ENCODE measurements around the gene VARS2. TPM values are rescaled to one million over a fixed set of nuclear protein-coding genes. Genes with fewer than 3 reads are reported as not detected.
A peak's percentile ranks its signal among the peaks of the same experiment; 100 is the strongest.

VARS2 gene
- total and polyA plus RNA-seq, 7 donors, result 6.7 to 23.0 (median 8.0) TPM

- no peak for DNase-seq
- WGBS, 2 donors, result 4 to 12% methylated on average over 31 of the region's 31 CpGs
- intact Hi-C loops (cut with DNase I), result loop anchor here (1.0 to 2.0 kb wide), 3 partner anchors 37 to 159 kb away; no protein-coding TSS in a partner anchor
- peaks cover 0 to 32% (median 28%) of the 10 kb centered on the region in 4 donors for H3K4me1 ChIP-seq
- H3K4me3 ChIP-seq, result peak overlapping the region; percentile 46 to 65 (median 56)
- peaks cover 7 to 54% (median 21%) of the 10 kb centered on the region in 4 donors for H3K36me3 ChIP-seq
- H3K9me3 ChIP-seq, result no peaks in the 10 kb centered on the region
- H3K27ac ChIP-seq, result peak overlapping the region; percentile 91 to 95 (median 92)
- H3K27me3 ChIP-seq, result no peaks in the 10 kb centered on the region
- TF ChIP-seq EP300 (IDR thresholded peaks at IDR 0.05), result no peak
- no peak for TF ChIP-seq POLR2A (IDR thresholded peaks at IDR 0.05)
- TF ChIP-seq POLR2AphosphoS5 (IDR thresholded peaks at IDR 0.05), result no peak
- no peak for TF ChIP-seq CTCF (IDR thresholded peaks at IDR 0.05)
Measured at GRCh38 chr6:30913721-30914075, 340 bp upstream of the VARS2 start.

- Histone ChIP-seq H3K36me3 (peaks cover 7 to 59% (median 23%) of the 10 kb centered on the region in 4 donors), H3K4me1 (peaks cover 0 to 25% (median 21%) of the 10 kb centered on the region in 4 donors), H3K27ac (peak overlapping the region; percentile 91 to 95 (median 92)), H3K4me3 (peak overlapping the region; percentile 46 to 65 (median 56)), H3K9me3 (no peaks in the 10 kb centered on the region), H3K27me3 (no peaks in the 10 kb centered on the region)
- 23 to 59% methylated on average over 17 of the region's 17 CpGs for WGBS, 2 donors
- TF ChIP-seq EP300 (IDR thresholded peaks at IDR 0.05) (no peak), POLR2AphosphoS5 (IDR thresholded peaks at IDR 0.05) (no peak), CTCF (IDR thresholded peaks at IDR 0.05) (no peak), POLR2A (IDR thresholded peaks at IDR 0.05) (no peak)
- intact Hi-C loops (cut with DNase I), result loop anchor here (1.0 to 2.0 kb wide), 3 partner anchors 38 to 158 kb away; no protein-coding TSS in a partner anchor
- no peak for DNase-seq
Measured at GRCh38 chr6:30914854-30915590, 984 bp downstream of the VARS2 start.

- Histone ChIP-seq H3K27ac (peak overlapping the region; percentile 91 to 95 (median 92)), H3K36me3 (peaks cover 10 to 59% (median 23%) of the 10 kb centered on the region in 4 donors), H3K9me3 (no peaks in the 10 kb centered on the region), H3K27me3 (no peaks in the 10 kb centered on the region), H3K4me3 (no peak overlapping the region), H3K4me1 (peaks cover 0 to 25% (median 21%) of the 10 kb centered on the region in 4 donors)
- TF ChIP-seq EP300 (IDR thresholded peaks at IDR 0.05) (no peak), POLR2AphosphoS5 (IDR thresholded peaks at IDR 0.05) (no peak), CTCF (IDR thresholded peaks at IDR 0.05) (peak; percentile 52 to 72 (median 56))
- 34 to 36% methylated on average over 5 of the region's 5 CpGs for WGBS, 2 donors
- intact Hi-C loops (cut with DNase I), result loop anchor here (2.0 kb wide), 2 partner anchors 39 to 157 kb away; no protein-coding TSS in a partner anchor
- DNase-seq, result no peak
Measured at GRCh38 chr6:30915591-30915946, 1.5 kb downstream of the VARS2 start.

- Histone ChIP-seq H3K36me3 (peaks cover 9 to 59% (median 26%) of the 10 kb centered on the region in 4 donors), H3K9me3 (no peaks in the 10 kb centered on the region), H3K4me3 (no peak overlapping the region), H3K4me1 (peaks cover 0 to 25% (median 21%) of the 10 kb centered on the region in 4 donors), H3K27me3 (no peaks in the 10 kb centered on the region), H3K27ac (no peak overlapping the region)
- intact Hi-C loops (cut with DNase I), result no loop called here
- no peak for DNase-seq
- no peak for TF ChIP-seq POLR2AphosphoS5 (IDR thresholded peaks at IDR 0.05)
- 92 to 94% methylated on average over 7 of the region's 7 CpGs for WGBS, 2 donors
Measured at GRCh38 chr6:30917041-30917440, 3.0 kb downstream of the VARS2 start.

GRCh38 chr6:30917487-30917886, 3.4 kb downstream of the VARS2 start:
- intact Hi-C loops (cut with DNase I), result no loop called here
- Histone ChIP-seq H3K36me3 (peaks cover 9 to 59% (median 31%) of the 10 kb centered on the region in 4 donors), H3K27ac (no peak overlapping the region), H3K9me3 (no peaks in the 10 kb centered on the region), H3K4me3 (no peak overlapping the region), H3K4me1 (peaks cover 0 to 25% (median 21%) of the 10 kb centered on the region in 4 donors), H3K27me3 (no peaks in the 10 kb centered on the region)
- no peak for TF ChIP-seq POLR2AphosphoS5 (IDR thresholded peaks at IDR 0.05)
- TF ChIP-seq EP300 (IDR thresholded peaks at IDR 0.05), result no peak
- no peak for TF ChIP-seq CTCF (IDR thresholded peaks at IDR 0.05)
- no peak for TF ChIP-seq POLR2A (IDR thresholded peaks at IDR 0.05)
- 89 to 93% methylated on average over 8 of the region's 8 CpGs for WGBS, 2 donors
- DNase-seq, result no peak

Data from sigmoid colon (tissue), 7 donors.